DMS79 (cell line): ENCODE measurements around the gene NDUFB2.
A peak's percentile ranks its signal among the peaks of the same experiment; 100 is the strongest.
"Not testable (repeated sequence)": the region's sequence is repeated elsewhere in the genome, so short reads cannot be mapped to it uniquely, and the experiment has no call there.

ENCODE experiments used
- DNase-seq: peaks from one replicate; lab custom pipeline; 2025; lab: John Stamatoyannopoulos, UW

Gene NDUFB2

DNA sequence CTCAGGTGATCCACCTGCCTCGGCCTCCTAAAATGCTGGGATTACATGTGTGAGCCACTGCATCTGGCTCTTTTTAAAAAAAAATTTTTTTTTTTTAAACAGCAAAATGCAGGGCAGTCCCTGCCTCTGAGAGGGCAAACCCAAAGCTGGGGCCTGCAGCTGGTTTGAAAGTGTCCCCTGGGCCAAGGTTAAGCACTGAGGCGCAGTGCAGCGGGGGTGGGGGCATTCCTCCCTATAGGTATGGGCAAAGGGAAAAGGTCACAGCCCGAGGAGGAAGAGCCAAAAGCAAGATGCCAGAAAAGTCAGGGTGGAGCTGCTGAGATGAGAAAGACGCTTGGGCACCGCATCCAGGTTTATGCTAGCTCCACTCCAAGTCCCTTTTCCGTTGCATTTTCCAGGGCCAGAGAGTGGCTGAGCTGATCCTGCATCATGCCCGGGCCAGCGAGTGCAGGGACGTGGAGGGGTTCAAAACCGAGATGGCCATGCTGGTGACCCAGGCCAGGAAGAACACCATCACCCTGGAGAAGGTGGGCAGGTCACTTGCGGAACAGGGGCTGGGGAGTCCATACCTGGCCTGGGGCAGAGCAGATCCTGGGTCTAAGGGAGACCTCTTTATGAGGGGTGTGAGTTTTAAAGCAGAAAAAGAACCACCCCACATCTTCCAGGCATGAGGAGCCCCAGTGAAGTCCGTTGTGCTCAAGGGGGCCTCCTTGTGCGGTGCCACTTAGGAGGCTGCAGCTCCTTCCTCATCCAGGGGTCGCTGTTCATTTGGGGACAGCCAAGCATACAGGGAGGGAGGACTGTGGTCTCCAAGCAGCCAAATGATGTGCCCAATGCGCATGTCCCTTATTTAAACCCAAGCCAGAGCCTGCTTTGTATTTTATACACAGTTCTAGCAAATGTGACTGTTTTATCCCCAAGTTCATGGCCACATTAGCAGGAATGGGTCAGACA lies 7.0 kb upstream of the NDUFB2 start:
- no peak for DNase-seq

DNA sequence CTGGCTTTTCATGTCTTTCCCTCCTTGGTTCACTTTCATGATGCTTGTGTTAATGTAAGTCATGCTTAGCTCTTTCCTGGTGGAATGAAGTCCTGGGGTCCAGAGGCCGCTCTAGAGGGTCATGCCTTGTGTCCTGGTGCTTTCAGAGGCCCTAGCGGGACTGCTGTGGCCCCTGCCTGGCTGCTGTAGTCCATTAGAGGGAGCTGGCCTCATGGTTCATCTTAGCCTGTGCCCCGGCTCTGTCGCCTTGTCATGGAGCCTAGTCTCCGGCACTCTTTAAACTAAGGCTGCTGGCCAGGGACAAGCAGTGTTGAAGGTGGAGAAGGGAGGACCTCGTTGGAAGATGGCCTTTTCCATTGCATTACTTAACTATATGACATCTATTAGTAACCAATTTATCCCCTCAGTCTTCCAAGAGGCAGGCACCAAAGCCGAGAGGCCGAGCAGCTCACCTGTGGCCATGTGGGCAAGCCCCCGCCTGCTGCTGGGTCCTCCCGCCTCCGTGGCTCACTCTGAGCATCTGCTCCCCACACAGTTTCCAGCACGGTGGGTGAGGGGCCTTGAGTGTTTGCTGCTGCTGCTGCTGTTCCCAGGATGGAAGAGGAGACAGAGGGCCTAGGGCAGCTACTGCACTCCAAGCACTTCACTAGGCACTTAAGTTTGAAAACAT lies 5.0 kb upstream of the NDUFB2 start:
- no peak for DNase-seq

DNA sequence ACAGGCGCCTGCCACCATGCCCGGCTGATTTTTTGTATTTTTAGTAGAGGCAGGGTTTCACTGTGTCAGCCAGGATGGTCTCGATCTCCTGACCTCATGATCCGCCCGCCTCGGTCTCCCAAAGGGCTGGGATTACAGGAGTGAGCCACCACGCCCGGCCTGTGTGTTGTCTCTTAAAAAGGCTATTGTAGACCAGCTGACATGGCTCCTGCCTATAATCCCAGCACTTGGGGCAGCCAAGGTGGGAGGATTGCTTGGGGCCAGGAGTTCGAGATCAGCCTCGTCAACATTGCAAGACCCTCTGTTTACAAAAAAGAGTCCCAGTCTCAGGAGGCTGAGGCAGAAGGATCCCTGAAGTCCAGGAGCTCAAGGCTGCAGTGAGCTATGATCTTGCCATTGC lies 2.7 kb upstream of the NDUFB2 start:
- DNase-seq, result not testable (repeated sequence)

DNA sequence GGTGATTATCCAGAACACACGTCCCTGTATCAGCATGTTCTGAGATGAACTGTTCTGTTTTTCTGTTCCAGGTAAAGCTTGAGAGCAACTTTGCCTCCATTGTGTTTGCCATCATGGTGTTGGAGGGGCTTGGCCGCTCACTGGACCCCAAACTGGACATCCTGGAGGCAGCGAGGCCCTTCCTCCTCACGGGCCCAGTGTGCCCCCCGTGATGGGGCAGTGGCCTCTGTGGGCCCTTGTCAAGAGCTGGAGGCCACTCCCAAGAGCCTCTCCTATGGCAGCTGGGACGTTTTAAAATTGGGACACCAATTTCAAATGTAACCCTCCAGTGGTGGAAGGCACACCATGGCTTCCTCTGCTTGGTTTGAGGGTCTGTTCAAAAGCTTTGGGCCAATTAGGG lies 1.9 kb upstream of the NDUFB2 start:
- DNase-seq, result no peak

DNA sequence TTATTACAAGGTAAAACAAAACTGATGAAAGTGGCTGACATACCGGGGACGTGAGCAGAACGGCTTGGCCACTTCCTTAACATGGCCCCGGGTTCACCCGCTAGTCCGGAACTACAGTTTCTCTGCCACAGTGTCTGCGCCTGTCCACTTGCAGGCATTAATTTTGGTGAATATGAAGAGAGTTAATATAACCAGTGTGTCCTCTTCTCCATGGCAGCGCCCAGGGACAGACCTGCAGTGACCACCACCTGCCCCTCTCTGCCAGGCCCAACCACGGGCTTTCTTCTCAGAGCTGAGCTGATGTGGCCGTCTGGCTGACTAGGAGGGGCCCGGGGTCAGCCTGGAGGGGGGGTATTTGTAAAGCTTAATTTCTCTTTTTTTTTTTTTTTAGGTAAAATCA lies 1.1 kb upstream of the NDUFB2 start:
- DNase-seq, result no peak

DNA sequence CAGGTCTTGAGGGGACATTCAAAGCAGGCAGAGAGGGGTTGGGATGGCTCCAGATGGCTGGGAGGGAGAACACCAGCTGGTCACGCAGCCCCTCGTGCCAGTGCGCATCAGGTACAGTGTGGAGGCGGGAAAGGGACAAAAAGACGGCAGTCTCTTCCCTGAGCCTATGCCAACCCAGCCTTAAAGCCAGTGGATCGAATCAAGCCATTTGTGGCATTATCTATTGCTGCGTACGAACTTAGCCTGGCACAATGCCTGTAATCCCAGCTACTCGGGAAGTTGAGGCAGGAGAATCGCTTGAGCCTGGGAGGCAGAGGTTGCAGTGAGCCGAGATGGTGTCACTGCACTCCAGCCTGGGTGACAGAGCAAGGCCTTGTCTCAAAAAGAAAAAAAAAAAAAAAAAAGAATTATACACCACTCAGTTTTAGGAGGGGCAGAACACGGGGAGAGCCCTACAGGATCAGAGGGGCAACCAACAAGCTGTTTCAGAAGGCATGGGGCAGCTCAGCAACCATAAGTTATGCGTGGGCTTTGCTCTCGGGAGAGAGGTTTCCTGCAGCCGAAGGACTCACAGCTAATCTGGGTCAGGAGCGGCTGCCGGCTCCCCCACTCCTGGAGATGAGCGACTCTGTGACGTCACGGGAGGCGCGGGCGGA lies 356 bp upstream of the NDUFB2 start:
- DNase-seq, result peak; percentile 90

DNA sequence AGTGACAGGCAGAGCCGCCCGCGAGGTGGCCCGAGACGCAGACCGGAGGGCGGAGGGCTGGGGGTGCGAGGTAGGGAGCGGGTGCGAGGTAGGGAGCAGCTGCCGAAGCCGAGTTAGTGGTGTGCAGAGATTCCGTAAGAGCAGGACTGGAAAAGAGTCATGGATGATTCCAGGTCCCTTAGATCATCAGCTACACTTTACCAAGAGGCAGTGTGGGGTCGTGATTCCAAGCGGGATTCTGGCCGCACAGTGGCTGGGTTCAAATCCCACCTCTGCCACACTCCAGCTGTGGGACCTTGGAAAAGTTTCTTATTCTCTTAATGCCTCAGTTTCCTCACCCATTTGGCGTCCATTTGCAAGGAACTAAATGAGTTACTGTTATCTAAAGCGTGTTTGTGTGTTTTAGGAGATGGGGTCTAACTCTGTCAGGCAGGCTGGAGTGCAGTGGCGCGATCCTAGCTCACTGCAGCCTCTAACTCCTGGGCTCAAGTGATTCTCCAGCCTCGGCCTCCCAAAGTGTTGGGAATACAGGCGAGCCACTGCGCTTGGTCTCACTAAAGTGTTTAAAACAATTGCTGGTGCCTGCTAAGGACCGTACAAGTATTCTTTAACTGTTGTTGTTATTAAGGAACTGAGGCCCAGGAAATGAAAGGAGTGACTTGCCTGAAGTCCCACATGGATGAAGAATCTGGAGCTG lies 1.1 kb downstream of the NDUFB2 start:
- no peak for DNase-seq

DNA sequence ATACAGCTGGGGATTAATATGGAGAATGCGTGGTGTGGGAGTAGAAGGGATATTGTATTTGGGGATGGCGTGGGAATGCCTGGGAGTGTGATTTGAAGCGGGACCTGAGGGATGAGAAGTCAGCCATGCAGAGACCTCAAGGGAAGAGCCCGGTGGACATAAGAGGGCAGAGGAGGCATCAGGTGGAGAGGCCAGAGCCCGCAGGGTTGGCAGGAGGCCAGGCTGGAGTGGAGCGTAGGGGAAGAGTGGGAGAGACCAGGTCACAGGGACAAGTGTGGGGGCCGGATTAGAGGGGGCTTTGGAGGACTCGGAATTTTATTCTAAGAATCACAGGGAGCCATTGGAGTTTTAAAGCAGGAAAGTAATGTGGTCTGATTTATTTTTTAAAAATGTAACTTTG lies 2.0 kb downstream of the NDUFB2 start:
- DNase-seq, result peak; percentile 10

DNA sequence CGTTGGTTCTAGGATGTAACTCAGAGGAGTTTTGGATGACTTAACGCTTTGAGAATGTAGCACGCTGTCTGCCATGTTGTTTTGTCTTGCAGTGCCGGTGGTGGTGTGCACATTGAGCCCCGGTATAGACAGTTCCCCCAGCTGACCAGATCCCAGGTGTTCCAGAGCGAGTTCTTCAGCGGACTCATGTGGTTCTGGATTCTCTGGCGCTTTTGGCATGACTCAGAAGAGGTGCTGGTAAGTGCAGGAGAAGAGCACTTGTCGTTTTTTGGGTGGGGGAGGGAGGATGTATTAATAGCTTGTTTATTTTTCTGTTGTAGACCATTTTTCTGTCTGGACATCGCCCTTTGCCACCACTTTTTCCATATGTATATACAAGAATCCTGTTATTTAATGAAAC lies 6.3 kb downstream of the NDUFB2 start:
- no peak for DNase-seq

DNA sequence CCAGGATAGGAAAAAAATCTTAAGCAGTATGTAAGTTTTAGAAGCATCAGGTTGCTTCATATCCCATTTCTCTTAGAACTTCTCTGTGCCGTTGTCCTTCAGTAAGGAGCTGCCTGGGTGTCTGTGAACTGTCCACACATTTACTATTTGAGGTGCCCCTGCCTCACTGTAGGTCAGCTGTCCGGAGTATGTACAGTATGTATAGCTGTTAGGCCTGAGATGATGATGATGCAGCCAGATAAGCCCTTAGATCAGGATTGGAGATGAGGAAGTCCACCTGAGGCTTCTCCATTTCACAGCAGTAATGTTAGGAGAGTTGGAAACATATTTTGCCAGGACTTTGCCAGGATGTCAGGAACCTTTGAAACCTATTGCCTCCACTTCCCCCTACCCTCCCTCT lies 7.7 kb downstream of the NDUFB2 start:
- DNase-seq, result no peak

DNA sequence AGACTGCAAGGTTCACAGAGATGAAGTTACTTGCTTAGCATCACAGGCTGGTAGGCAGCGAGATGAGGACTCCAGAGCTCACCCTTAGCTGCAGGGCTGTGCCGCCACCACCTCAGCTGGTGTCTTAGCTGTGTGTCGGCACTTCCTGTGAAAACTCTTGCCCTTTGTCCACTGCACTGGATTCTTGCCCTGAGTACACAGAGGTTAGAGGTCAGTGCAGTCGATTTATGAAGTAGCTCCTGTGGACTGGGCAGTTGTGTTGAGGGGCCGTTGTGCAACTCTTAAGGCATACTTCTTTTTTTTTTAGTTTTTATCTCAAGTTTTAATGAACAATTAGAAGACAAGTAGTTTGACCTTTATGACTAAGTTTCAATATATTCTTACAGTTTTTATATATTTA lies 10.6 kb downstream of the NDUFB2 start:
- no peak for DNase-seq

DNA sequence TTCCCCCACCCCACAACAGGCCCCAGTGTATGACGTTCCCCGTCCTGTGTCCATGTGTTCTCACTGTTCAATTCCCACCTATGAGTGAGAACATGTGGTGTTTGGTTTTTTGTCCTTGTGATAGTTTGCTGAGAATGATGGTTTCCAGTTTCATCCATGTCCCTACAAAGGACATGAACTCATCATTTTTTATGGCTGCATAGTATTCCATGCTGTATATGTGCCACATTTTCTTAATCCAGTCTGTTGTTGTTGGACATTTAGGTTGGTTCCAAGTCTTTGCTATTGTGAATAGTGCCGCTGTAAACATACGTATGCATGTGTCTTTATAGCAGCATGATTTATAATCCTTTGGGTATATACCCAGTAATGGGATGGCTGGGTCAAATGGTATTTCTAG lies 12.3 kb downstream of the NDUFB2 start:
- not testable (repeated sequence) for DNase-seq

DNA sequence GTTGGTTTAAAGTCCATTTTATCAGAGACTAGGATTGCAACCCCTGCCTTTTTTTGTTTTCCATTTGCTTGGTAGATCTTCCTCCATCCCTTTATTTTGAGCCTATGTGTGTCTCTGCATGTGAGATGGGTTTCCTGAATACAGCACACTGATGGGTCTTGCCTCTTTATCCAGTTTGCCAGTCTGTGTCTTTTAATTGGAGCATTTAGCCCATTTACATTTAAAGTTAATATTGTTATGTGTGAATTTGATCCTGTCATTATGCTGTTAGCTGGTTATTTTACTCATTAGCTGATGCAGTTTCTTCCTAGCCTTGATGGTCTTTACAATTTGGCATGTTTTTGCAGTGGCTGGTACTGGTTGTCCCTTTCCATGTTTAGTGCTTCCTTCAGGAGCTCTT lies 15.9 kb downstream of the NDUFB2 start:
- DNase-seq, result not testable (repeated sequence)

DNA sequence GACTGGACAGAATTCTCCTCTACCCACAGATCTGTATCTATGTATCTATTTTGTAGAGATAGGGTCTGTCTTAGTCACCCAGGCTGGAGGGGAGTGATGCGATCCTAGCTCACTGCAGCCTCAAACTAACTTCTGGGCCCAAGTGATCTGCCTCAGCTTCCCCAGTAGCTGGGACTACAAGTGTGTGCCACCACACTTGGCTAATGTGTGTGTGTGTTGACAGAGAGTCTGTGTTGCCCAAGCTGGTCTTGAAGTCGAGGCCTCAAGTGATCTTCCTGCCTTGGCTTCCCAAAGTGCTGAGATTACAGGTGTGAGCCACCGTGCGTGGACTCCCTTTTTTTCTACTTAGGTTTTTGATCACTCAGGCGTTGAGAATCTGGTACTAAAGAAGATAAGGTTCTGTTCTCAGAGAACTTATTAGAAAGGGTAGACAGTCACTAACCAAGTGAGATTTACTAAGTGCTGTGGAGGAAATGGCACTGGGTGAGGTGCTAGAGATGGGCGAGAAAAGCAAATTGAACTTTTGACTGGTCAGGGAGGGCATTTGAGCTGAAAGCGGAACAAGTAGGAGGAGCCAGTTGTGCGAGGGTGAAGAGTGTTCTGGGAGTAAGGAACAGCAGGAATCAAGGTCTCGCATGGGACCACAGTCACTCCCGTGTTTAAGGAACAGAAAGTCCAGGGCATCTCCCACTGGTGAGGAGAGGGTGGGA lies 18.0 kb downstream of the NDUFB2 start:
- DNase-seq, result no peak

DNA sequence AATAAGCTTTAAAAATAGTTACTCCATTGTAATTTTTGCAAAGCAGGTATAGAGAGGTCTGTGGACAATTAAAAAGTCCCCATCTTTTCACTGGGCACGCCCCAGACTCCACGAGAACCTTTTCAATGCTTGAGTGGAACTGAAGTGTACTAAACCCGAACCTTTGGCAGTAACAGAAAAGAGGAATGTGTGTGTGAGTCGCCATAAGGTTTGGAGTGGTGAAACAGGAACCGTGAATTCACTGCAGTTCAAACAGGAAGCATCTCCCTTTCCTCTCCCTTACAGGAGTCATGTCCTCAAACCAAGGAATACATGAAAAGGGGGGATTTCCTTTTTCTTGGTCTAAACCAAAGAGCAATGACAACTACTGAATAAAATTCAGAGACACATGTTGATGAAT lies 23.2 kb downstream of the NDUFB2 start:
- peak; percentile 92 for DNase-seq

DNA sequence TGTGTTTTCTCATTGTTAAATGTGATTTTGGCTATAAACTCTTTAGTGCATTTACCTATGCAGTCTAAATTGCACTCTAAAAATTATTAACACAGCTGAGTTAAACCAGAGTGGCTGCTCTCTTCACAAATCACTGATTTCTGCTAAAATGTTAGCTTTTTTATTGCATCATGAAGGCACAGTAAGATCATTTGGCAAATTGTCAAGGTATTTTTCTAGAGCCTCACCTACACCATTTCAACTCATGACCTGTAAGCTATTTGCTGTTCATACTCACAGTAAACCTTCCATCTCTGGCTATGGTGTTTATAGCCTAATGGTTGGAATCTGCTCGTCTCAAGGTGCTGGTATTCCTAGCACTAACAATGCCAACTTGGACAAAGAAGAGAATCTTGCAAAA lies 25.7 kb downstream of the NDUFB2 start:
- DNase-seq, result peak; percentile 73

DNA sequence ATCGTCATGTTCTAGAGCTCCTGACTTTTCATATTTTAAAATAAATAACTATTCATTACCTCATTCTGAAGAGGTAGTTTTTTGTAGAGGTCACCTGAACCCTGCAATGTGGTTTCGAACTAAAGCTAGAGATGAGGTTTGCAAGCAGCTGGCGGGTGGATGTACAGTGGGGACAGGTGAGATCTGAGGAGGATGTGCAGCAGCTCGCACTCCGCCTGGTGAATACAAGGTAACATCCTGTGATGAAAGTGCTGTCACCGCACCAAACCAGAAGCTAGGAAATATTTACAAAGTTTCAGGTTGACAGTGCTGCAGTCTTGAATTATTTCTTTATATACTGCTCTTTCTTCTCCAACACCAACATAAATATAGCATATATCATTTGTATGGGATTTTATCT lies 26.5 kb downstream of the NDUFB2 start:
- DNase-seq, result no peak

DNA sequence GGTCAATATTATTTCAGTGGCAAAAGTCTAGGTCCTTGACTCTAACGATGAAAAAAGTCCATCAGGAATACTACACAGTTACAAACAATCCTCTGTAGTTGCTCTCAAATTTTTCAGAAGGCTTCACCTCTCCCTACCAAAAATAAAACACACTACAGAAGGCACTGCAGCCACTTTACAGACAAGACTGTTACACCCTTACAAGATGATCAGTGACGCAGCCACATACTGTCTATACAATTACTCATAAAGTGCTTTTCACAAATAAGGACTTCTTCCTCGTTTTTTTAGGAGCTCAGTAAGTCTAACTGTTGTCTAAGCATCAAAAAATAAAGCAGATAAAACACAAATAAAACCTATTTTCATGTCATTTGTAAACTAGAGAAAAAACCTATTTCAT lies 27.1 kb downstream of the NDUFB2 start:
- no peak for DNase-seq

DNA sequence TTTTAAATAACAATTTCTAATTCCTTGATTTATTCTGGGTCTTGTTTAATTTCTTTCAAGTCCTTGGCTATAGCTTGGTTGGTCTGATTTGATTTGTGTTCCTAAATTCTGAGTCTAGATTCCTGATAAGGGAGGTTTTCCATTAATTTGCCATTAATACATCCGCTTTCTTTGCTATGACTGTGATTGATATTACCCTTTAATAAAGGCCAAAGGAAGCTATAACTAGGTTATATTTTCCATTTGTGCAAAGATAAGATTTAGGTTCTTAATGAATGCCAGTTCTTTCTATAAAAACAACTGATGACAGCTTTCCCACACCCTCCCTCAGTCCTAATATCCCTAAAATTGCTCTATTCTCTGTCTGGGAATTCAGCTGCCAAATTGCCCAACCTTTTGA lies 28.2 kb downstream of the NDUFB2 start:
- DNase-seq, result no peak

DNA sequence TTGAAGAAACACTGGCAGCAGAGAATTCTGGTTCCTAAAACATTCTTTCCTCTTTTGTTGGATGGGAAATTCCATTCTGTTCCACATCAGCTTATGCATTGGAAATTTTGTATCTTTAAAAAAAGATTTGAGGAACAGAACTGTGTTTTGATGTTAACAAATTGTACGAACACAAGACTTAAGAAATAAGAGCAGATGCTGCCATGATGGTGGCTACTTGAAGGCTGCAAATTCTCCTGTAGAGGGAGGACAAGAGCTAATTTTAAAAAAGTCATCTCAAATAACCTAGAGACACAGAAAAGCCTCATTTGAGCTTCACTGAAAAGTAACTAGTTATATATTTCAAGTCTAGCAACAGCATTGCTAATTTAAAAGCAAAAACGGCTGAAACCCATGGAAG lies 29.8 kb downstream of the NDUFB2 start:
- no peak for DNase-seq

DNA sequence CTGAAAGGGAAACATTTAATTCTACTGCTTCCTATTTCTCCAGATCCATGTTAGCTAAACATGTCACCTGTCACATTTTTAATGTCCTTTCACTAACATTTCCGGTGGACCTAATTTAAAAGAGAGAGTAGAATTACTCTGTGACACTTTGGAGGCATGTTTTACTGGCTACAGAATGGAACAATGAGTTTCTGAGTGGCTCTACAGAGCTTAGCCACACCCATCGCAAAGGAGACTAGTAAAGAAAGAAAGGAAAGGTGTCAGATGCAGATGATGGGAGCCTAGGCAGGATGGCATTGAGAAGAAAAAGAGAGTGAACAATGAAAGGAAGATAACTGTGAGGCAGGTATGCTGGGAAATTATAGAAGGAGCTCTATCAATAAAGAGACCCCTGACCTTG lies 35.9 kb downstream of the NDUFB2 start:
- no peak for DNase-seq

DNA sequence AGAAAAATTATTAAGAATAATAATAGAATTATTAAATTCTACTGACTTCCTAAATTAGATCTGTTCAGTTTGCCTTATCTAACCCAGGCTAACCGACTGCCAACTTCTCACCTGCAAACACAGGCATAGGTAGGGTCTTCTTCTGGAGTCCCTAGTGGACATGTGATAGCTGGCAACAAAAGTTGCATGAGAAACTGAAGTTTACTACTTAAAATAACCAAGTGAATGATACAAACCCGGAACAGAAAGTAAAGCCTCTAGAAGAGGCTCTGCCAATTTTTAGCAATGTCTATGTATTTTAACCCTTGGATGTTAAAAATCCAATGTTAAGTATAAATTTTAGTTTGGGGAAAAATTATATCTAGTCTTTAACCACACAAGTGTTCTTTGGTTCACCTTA lies 37.6 kb downstream of the NDUFB2 start:
- DNase-seq, result no peak
